Measurements from ENCODE around the gene DBNDD2. TPM values are rescaled to one million over a fixed set of nuclear protein-coding genes. Genes with fewer than 3 reads are reported as not detected.
A peak's percentile ranks its signal among the peaks of the same experiment; 100 is the strongest.

Gene DBNDD2
- total and polyA plus RNA-seq, 2 donors (not counting 1 experiment from before 2014, with no cell fraction given) = 4.8 to 51.8 TPM

- H3K79me2 ChIP-seq (ENCODE audit: control insufficient read depth, insufficient read depth, low read length) = peaks cover 18% of the 10 kb centered on the region
- DNase-seq (ENCODE audit: low read depth in 2 of 2) = peak; percentile 89 to 97
- no peaks in the 10 kb centered on the region for H3K9me3 ChIP-seq (ENCODE audit: control insufficient read depth, insufficient read depth, low read depth, low read length)
- H4K20me1 ChIP-seq (ENCODE audit: control insufficient read depth, extremely low read depth, insufficient read depth, low read length) = no peaks in the 10 kb centered on the region
- H3K4me1 ChIP-seq (ENCODE audit: control insufficient read depth, extremely low read depth, insufficient read depth, low read length) = peaks cover 2% of the 10 kb centered on the region
- H3K4me2 ChIP-seq (ENCODE audit: extremely low read depth, insufficient read depth, low read length) = peak overlapping the region; percentile 5
- H2AFZ ChIP-seq (ENCODE audit: low read length) = no peak overlapping the region
- no peaks in the 10 kb centered on the region for H3K27me3 ChIP-seq (ENCODE audit: control insufficient read depth, insufficient read depth, low read length)
- H3K4me3 ChIP-seq (replicated peaks in 1 of 4; ENCODE audit: control extremely low read depth in 1 of 4, insufficient read depth in 1 of 4, low read depth in 3 of 4, low read length in 4 of 4) = no peak overlapping the region
- peak overlapping the region; percentile 80 for H3K27ac ChIP-seq (ENCODE audit: insufficient read depth, low read length)
- TF ChIP-seq EZH2 (IDR thresholded peaks at IDR 0.05; ENCODE audit: low read length, missing control alignments) = no peak
- TF ChIP-seq CTCF (conservative IDR thresholded peaks at IDR 0.05 in 1 of 2, IDR thresholded peaks at IDR 0.05 in 1 of 2; ENCODE audit: low read depth in 1 of 2, low read length in 2 of 2) = no peak
- peaks cover 21% of the 10 kb centered on the region for H3K36me3 ChIP-seq (ENCODE audit: control insufficient read depth, insufficient read depth, low read length)
- H3K9ac ChIP-seq (ENCODE audit: insufficient read depth, low read length) = no peak overlapping the region
Observed at GRCh38 chr20:45419188-45420091, 11.4 kb downstream of the DBNDD2 start.

GRCh38 chr20:45420125-45420524, 12.0 kb downstream of the DBNDD2 start:
- no peak for DNase-seq (ENCODE audit: low read depth in 2 of 2)
- Histone ChIP-seq H3K4me3 (replicated peaks in 1 of 4; ENCODE audit: control extremely low read depth in 1 of 4, insufficient read depth in 1 of 4, low read depth in 3 of 4, low read length in 4 of 4) (no peak overlapping the region), H3K4me1 (ENCODE audit: control insufficient read depth, extremely low read depth, insufficient read depth, low read length) (peaks cover 2% of the 10 kb centered on the region), H3K9ac (ENCODE audit: insufficient read depth, low read length) (no peak overlapping the region), H3K36me3 (ENCODE audit: control insufficient read depth, insufficient read depth, low read length) (peaks cover 22% of the 10 kb centered on the region), H3K27ac (ENCODE audit: insufficient read depth, low read length) (peak overlapping the region; percentile 80), H3K4me2 (ENCODE audit: extremely low read depth, insufficient read depth, low read length) (peak overlapping the region; percentile 5), H4K20me1 (ENCODE audit: control insufficient read depth, extremely low read depth, insufficient read depth, low read length) (no peaks in the 10 kb centered on the region), H3K9me3 (ENCODE audit: control insufficient read depth, insufficient read depth, low read depth, low read length) (no peaks in the 10 kb centered on the region), H3K79me2 (ENCODE audit: control insufficient read depth, insufficient read depth, low read length) (peaks cover 18% of the 10 kb centered on the region), H2AFZ (ENCODE audit: low read length) (no peak overlapping the region), H3K27me3 (ENCODE audit: control insufficient read depth, insufficient read depth, low read length) (no peaks in the 10 kb centered on the region)
- TF ChIP-seq EZH2 (IDR thresholded peaks at IDR 0.05; ENCODE audit: low read length, missing control alignments) = no peak
- TF ChIP-seq CTCF (conservative IDR thresholded peaks at IDR 0.05 in 1 of 2, IDR thresholded peaks at IDR 0.05 in 1 of 2; ENCODE audit: low read depth in 1 of 2, low read length in 2 of 2) = no peak

GRCh38 chr20:45423700-45424099, 15.6 kb downstream of the DBNDD2 start:
- H2AFZ ChIP-seq (ENCODE audit: low read length) = no peak overlapping the region
- no peak overlapping the region for H3K9ac ChIP-seq (ENCODE audit: insufficient read depth, low read length)
- H3K79me2 ChIP-seq (ENCODE audit: control insufficient read depth, insufficient read depth, low read length) = no peaks in the 10 kb centered on the region
- no peak overlapping the region for H3K4me3 ChIP-seq (replicated peaks in 1 of 4; ENCODE audit: control extremely low read depth in 1 of 4, insufficient read depth in 1 of 4, low read depth in 3 of 4, low read length in 4 of 4)
- H3K9me3 ChIP-seq (ENCODE audit: control insufficient read depth, insufficient read depth, low read depth, low read length) = no peaks in the 10 kb centered on the region
- no peak overlapping the region for H3K27ac ChIP-seq (ENCODE audit: insufficient read depth, low read length)
- DNase-seq (ENCODE audit: low read depth in 2 of 2) = no peak
- H3K4me2 ChIP-seq (ENCODE audit: extremely low read depth, insufficient read depth, low read length) = no peak overlapping the region
- peaks cover 2% of the 10 kb centered on the region for H3K4me1 ChIP-seq (ENCODE audit: control insufficient read depth, extremely low read depth, insufficient read depth, low read length)
- TF ChIP-seq EZH2 (IDR thresholded peaks at IDR 0.05; ENCODE audit: low read length, missing control alignments) = no peak
- no peak for TF ChIP-seq CTCF (conservative IDR thresholded peaks at IDR 0.05 in 1 of 2, IDR thresholded peaks at IDR 0.05 in 1 of 2; ENCODE audit: low read depth in 1 of 2, low read length in 2 of 2)
- no peaks in the 10 kb centered on the region for H4K20me1 ChIP-seq (ENCODE audit: control insufficient read depth, extremely low read depth, insufficient read depth, low read length)
- peaks cover 20% of the 10 kb centered on the region for H3K36me3 ChIP-seq (ENCODE audit: control insufficient read depth, insufficient read depth, low read length)
- no peaks in the 10 kb centered on the region for H3K27me3 ChIP-seq (ENCODE audit: control insufficient read depth, insufficient read depth, low read length)
